ENCODE results near the gene PPP6R3.

DNA sequence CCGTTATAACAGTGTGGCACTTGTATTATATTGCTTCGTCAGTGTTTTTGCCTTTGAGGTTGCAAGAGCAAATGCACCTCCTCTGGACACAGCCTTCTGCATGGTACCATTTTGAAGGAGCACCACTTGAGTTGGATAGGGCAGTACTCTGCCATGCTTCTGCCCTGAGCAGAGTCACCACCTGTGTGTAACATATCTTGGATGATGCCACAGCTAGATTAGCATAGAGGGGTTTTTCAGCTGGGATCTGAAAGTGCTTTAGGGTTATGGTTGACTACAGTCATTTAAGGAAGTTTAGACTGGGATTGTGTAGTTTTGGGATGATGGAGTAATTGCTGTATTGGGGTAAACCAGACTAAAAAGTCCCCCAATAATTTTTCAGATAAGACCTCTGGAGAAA is 78.8 kb downstream of the PPP6R3 start:
- TF ChIP-seq POLR2A (IDR thresholded peaks at IDR 0.05; ENCODE audit: low read length) (no peak), GATA1 (IDR thresholded peaks at IDR 0.05; ENCODE audit: low read depth, low read length) (no peak)

Measured in erythroblast (primary cell).